ENCODE results near the gene HOXA3. TPM values are rescaled to one million over a fixed set of nuclear protein-coding genes. Genes with fewer than 3 reads are reported as not detected.

HOXA3 gene
- total RNA-seq, 1 donor from 2014 or later = 77.4 TPM

DNA sequence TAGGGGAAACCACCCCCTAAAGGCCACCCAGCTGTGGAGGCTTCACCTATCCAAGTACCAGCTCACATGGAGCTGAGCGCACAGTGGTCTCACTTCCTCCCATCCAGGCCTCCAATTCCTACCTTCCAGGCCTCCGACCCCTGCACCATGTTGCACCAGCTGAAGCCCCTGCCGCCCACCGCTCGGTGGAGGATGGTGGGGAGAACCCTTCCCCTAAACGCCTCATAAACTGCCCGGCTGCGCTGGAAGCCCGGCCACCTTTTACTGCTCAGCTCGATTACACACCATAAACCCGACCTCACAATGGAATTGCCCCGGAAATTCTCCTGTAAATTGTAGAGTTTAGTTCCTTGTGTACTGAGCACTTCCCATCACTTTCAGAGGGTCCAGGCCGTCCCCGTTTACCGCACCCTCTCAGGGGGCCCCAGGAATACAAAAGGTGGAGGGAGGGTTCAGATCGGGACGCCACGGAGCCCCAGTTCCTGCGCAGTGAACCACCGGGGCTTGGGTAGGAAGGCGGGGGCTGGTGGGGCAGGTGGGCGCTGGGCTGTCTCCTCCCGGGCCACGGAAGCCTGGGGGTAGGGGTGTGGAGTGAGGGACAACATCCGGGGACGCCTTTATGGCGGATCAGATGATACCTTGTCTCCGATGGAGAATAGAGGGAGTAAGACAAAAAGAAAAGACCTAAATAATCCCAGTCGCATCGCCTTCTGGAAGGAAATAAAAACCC, 5.5 kb upstream of the HOXA3 start:
- DNase-seq (ENCODE audit: low spot score, unreplicated experiment) = no peak
- no peaks in the 10 kb centered on the region for H3K9me3 Mint-ChIP-seq (ENCODE audit: low read depth)
- TF ChIP-seq, protein P1, sequence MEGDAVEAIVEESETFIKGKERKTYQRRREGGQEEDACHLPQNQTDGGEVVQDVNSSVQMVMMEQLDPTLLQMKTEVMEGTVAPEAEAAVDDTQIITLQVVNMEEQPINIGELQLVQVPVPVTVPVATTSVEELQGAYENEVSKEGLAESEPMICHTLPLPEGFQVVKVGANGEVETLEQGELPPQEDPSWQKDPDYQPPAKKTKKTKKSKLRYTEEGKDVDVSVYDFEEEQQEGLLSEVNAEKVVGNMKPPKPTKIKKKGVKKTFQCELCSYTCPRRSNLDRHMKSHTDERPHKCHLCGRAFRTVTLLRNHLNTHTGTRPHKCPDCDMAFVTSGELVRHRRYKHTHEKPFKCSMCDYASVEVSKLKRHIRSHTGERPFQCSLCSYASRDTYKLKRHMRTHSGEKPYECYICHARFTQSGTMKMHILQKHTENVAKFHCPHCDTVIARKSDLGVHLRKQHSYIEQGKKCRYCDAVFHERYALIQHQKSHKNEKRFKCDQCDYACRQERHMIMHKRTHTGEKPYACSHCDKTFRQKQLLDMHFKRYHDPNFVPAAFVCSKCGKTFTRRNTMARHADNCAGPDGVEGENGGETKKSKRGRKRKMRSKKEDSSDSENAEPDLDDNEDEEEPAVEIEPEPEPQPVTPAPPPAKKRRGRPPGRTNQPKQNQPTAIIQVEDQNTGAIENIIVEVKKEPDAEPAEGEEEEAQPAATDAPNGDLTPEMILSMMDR (IDR thresholded peaks at IDR 0.05; ENCODE audit: unreplicated experiment) = no peak
- peaks cover 89% of the 10 kb centered on the region for H3K27me3 Mint-ChIP-seq
- H3K36me3 Mint-ChIP-seq (ENCODE audit: insufficient read depth) = peaks cover 2% of the 10 kb centered on the region
- H3K4me1 Mint-ChIP-seq (ENCODE audit: low read depth) = peaks cover 7% of the 10 kb centered on the region
- peak overlapping the region; percentile 49 for H3K27ac Mint-ChIP-seq
- peak overlapping the region; percentile 38 for H3K4me3 Mint-ChIP-seq (ENCODE audit: low read depth)

DNA sequence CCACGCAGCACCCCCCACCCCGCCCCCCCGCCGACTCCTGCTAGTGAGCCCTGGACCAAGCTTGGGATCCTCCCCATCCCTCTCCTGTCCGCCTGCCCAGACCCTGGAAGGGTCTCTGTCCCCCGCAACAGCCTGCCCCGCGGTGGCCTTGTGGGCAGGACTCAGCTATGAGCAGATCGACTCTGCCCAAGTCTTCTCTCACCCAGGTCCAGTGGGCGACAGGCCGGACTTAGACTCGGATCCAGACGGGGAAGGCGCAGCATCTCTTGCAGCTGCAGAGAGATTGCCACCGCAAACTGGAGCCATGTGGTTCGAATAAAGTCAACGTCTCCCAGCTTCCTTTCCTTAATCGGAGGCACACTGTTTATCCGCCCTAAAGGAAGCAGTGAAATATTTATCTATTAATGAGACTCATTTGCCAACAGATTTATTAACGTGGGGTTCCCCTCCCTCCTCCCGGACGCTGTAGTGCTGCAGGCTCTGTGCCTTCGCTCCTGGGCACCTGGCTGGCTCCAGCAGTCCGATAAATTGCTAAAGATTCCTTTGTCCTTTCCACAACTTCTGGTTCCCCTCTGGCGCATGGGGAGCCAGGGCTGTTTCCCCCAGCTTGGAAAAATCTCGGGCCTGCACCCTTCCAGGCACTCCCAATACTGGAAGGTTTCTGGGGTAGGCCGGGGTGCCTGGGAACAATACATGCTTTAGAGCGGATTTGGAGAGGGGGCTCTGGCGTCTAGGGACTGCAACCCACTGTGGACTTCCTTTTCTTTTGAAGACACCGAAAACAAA, 4.7 kb upstream of the HOXA3 start:
- TF ChIP-seq, protein P1 (IDR thresholded peaks at IDR 0.05; ENCODE audit: unreplicated experiment) = no peak
- H3K27ac Mint-ChIP-seq = no peak overlapping the region
- H3K4me1 Mint-ChIP-seq (ENCODE audit: low read depth) = peaks cover 7% of the 10 kb centered on the region
- H3K4me3 Mint-ChIP-seq (ENCODE audit: low read depth) = peak overlapping the region; percentile 52
- peaks cover 87% of the 10 kb centered on the region for H3K27me3 Mint-ChIP-seq
- DNase-seq (ENCODE audit: low spot score, unreplicated experiment) = no peak
- H3K36me3 Mint-ChIP-seq (ENCODE audit: insufficient read depth) = peaks cover 2% of the 10 kb centered on the region
- H3K9me3 Mint-ChIP-seq (ENCODE audit: low read depth) = no peaks in the 10 kb centered on the region

GRCh38 chr7:27156508-27156898, 4.1 kb upstream of the HOXA3 start, which contains the start of gene HOXA7:
HOXA7 (minus strand) TSS chr7:27156675; CDS start chr7:27156545, 130 bp downstream.
- H3K27ac Mint-ChIP-seq = peak within 1 kb of the TSS; percentile 85
- TF ChIP-seq, protein P1 (IDR thresholded peaks at IDR 0.05; ENCODE audit: unreplicated experiment) = no peak
- H3K36me3 Mint-ChIP-seq (ENCODE audit: insufficient read depth) = peaks cover 2% of the 10 kb centered on the region
- peaks cover 89% of the 10 kb centered on the region for H3K27me3 Mint-ChIP-seq
- peak within 1 kb of the TSS; percentile 80 for H3K4me3 Mint-ChIP-seq (ENCODE audit: low read depth)
- DNase-seq (ENCODE audit: low spot score, unreplicated experiment) = no peak
- peaks cover 7% of the 10 kb centered on the region for H3K4me1 Mint-ChIP-seq (ENCODE audit: low read depth)
- H3K9me3 Mint-ChIP-seq (ENCODE audit: low read depth) = no peaks in the 10 kb centered on the region

DNA sequence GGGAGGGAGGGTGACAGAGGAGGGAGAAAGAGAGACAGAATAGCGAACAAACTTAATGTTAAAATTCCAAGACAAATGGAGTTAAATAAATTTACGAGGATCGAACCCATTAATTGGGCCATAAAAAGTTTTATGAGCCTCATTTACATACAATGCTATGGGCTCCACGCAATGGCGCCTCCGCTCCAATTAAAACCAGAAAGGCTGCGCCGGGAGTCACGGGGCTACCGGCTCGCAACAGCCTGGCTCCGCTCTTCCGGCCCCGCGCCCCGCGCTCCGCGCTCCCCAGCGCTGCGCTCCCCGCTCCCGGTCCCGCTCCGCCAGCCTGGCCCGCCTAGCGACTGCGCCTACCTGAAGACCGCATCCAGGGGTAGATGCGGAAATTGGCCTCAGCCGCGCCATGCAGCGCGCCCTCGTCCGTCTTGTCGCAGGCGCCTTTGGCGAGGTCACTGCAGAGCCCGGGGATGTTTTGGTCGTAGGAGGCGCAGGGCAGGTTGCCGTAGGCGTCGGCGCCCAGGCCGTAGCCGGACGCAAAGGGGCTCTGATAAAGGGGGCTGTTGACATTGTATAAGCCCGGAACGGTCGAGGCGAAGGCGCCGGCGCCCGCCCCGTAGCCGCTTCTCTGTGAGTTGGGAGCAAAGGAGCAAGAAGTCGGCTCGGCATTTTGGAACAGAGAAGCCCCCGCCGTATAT, 3.6 kb upstream of the HOXA3 start:
- H3K9me3 Mint-ChIP-seq (ENCODE audit: low read depth) = no peaks in the 10 kb centered on the region
- H3K27ac Mint-ChIP-seq = peak overlapping the region; percentile 85
- peaks cover 2% of the 10 kb centered on the region for H3K36me3 Mint-ChIP-seq (ENCODE audit: insufficient read depth)
- DNase-seq (ENCODE audit: low spot score, unreplicated experiment) = no peak
- H3K4me1 Mint-ChIP-seq (ENCODE audit: low read depth) = peaks cover 6% of the 10 kb centered on the region
- H3K27me3 Mint-ChIP-seq = peaks cover 91% of the 10 kb centered on the region
- TF ChIP-seq, protein P1 (IDR thresholded peaks at IDR 0.05; ENCODE audit: unreplicated experiment) = no peak
- peak overlapping the region; percentile 80 for H3K4me3 Mint-ChIP-seq (ENCODE audit: low read depth)
